GM12878 (cell line): ENCODE measurements around the gene C1QTNF5. TPM values are rescaled to one million over a fixed set of nuclear protein-coding genes. Genes with fewer than 3 reads are reported as not detected.

Experiments used
- BACH1 ChIP-seq: fragments of 450-650 bp; IDR thresholded peaks from 2 replicates; pipeline ENCODE4 v1.6.1; 2017; ENCODE audit warnings: mild to moderate bottlenecking, borderline replicate concordance
- FOXK2 ChIP-seq: fragments of 450-650 bp; IDR thresholded peaks from 2 replicates; pipeline ENCODE4 v1.6.1; 2017; ENCODE audit warnings: mild to moderate bottlenecking, moderate library complexity
- GATAD2B ChIP-seq: fragments of 450-650 bp; conservative IDR thresholded peaks from 2 replicates; pipeline ENCODE4 v1.6.1; 2017; ENCODE audit warnings: low read depth, mild to moderate bottlenecking, moderate library complexity
- JUNB ChIP-seq: IDR thresholded peaks from 2 replicates; pipeline ENCODE4 v1.6.1; 2016; ENCODE audit warnings: antibody characterized with exemption, mild to moderate bottlenecking
- MEF2B ChIP-seq: fragments of 450-650 bp; IDR thresholded peaks from 2 replicates; pipeline ENCODE4 v1.6.1; 2018; ENCODE audit warnings: mild to moderate bottlenecking, moderate library complexity; ENCODE audit not compliant: partially characterized antibody, poor library complexity, severe bottlenecking
- NRF1 ChIP-seq: conservative IDR thresholded peaks from 2 replicates; pipeline ENCODE4 v1.6.1; 2011; ENCODE audit warnings: mild to moderate bottlenecking, low read depth, low read length, improper control_type of control experiment
- POLR2AphosphoS5 ChIP-seq: IDR thresholded peaks from 2 replicates; pipeline ENCODE4 v1.6.1; 2011; ENCODE audit warnings: mild to moderate bottlenecking, low read length, inconsistent platforms
- RELA ChIP-seq: fragments of 450-650 bp; IDR thresholded peaks from 2 replicates; pipeline ENCODE4 v1.8.0; 2014; ENCODE audit warnings: borderline replicate concordance; ENCODE audit not compliant: partially characterized antibody
- SREBF1 ChIP-seq: IDR thresholded peaks from 2 replicates; pipeline ENCODE4 v1.6.1; 2012; ENCODE audit warnings: mild to moderate bottlenecking, low read length
- TAF1 ChIP-seq: IDR thresholded peaks from 2 replicates; pipeline ENCODE4 v1.6.1; 2011; ENCODE audit warnings: mild to moderate bottlenecking, low read depth, low read length, borderline replicate concordance
- polyA plus RNA-seq, 11 experiments: library from polyadenylated mRNA; depleted of rRNA in 4 of 11; unstranded in 6 of 11; stranded (reverse) in 5 of 11; fragments of >200 nt; fragmentation: Nextera tagmentation in 4 of 11; fragmentation: Illumina TruSeq in 1 of 11; extraction: Ambion mirVana in 4 of 11; extraction: Trizol in 1 of 11; gene quantifications; 1 replicate in 1 of 11; 2 replicates in 10 of 11; pipeline versions ENCODE4 v1.2.1 to v1.2.3, GENCODE V29; 2011 to 2016; ENCODE audit warnings: inconsistent platforms in 2 of 11, missing spikeins in 2 of 11, low read depth in 1 of 11
- total RNA-seq, 4 experiments: library from RNA; depleted of rRNA in 3 of 4; stranded (reverse); fragments of >200 nt in 3 of 4; fragmentation: Illumina TruSeq in 1 of 4; extraction: Trizol in 1 of 4; gene quantifications; 2 replicates each; pipeline versions ENCODE4 v1.2.1 to v1.2.3, GENCODE V29; 2013 to 2021
- TF ChIP-seq, protein P1 (sequence below): IDR thresholded peaks from 2 replicates; pipeline ENCODE4 v1.6.1; 2011; ENCODE audit warnings: borderline replicate concordance, low read depth, mild to moderate bottlenecking, moderate library complexity, low read length; ENCODE audit not compliant: insufficient read depth, poor library complexity, severe bottlenecking
- TF ChIP-seq, protein P2 (sequence below): fragments of 450-650 bp; IDR thresholded peaks from 2 replicates; pipeline ENCODE4 v1.6.1; 2017; ENCODE audit warnings: mild to moderate bottlenecking, moderate library complexity
- TF ChIP-seq, protein P3 (sequence below): IDR thresholded peaks from 2 replicates; pipeline ENCODE4 v1.6.1; 2012; ENCODE audit warnings: improper control_type of control experiment, low read depth, low read length; ENCODE audit not compliant: insufficient replicate concordance
- TF ChIP-seq, protein P4 (sequence below): fragments of 450-650 bp; IDR thresholded peaks from 2 replicates; pipeline ENCODE4 v1.6.1; 2016; ENCODE audit warnings: mild to moderate bottlenecking
- TF ChIP-seq, protein P5 (sequence below): IDR thresholded peaks from 2 replicates; pipeline ENCODE4 v1.6.1; 2012; ENCODE audit warnings: low read length, inconsistent platforms

The C1QTNF5 gene
- total and polyA plus RNA-seq, 10 of the 15 experiments (the other 5 are each of a cell fraction or from before 2014, with no cell fraction given): not detected

DNA sequence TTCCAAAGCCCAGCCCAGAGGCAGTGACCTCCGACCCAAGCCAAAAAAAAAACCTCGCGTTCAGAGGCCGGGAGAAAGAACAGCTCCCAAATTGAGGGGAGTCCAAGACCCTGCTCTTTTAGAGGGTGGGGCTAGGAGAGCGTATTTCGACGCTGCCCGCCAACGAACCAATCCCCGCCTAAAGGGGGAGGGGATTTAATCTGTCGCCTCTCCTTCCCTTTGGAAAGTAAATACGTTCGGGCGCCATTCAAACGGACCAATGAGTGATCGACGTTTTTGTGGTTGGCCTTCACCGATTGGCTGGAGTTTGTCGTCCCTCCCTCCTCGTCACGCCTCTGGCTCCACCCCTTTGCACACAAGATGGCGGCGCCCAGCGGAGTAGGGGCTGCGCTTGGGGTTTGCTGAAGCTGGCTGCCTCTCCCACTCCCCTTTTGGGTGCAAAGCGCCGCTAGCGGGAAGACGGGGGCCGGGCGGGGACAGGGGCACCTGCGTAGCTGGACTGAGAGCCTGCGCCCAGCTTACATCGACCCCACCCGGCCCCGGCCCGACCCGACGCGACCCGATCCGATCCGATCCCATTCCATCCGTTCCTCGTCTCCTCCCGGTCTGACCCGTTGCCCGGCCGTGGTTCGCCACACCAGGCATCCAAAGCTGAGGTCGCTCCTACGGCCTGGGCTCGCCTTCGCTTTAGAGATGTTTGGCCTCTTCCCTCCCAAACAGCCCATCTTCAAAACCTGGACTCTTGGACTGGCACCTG is 6.3 kb downstream of the C1QTNF5 start, which contains the start of gene RNF26 (continued):
- TF ChIP-seq, protein P1, sequence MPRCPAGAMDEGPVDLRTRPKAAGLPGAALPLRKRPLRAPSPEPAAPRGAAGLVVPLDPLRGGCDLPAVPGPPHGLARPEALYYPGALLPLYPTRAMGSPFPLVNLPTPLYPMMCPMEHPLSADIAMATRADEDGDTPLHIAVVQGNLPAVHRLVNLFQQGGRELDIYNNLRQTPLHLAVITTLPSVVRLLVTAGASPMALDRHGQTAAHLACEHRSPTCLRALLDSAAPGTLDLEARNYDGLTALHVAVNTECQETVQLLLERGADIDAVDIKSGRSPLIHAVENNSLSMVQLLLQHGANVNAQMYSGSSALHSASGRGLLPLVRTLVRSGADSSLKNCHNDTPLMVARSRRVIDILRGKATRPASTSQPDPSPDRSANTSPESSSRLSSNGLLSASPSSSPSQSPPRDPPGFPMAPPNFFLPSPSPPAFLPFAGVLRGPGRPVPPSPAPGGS: no peak
- TF ChIP-seq, protein P2, sequence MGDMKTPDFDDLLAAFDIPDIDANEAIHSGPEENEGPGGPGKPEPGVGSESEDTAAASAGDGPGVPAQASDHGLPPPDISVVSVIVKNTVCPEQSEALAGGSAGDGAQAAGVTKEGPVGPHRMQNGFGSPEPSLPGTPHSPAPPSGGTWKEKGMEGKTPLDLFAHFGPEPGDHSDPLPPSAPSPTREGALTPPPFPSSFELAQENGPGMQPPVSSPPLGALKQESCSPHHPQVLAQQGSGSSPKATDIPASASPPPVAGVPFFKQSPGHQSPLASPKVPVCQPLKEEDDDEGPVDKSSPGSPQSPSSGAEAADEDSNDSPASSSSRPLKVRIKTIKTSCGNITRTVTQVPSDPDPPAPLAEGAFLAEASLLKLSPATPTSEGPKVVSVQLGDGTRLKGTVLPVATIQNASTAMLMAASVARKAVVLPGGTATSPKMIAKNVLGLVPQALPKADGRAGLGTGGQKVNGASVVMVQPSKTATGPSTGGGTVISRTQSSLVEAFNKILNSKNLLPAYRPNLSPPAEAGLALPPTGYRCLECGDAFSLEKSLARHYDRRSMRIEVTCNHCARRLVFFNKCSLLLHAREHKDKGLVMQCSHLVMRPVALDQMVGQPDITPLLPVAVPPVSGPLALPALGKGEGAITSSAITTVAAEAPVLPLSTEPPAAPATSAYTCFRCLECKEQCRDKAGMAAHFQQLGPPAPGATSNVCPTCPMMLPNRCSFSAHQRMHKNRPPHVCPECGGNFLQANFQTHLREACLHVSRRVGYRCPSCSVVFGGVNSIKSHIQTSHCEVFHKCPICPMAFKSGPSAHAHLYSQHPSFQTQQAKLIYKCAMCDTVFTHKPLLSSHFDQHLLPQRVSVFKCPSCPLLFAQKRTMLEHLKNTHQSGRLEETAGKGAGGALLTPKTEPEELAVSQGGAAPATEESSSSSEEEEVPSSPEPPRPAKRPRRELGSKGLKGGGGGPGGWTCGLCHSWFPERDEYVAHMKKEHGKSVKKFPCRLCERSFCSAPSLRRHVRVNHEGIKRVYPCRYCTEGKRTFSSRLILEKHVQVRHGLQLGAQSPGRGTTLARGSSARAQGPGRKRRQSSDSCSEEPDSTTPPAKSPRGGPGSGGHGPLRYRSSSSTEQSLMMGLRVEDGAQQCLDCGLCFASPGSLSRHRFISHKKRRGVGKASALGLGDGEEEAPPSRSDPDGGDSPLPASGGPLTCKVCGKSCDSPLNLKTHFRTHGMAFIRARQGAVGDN: no peak
- TF ChIP-seq FOXK2 (peak; percentile 75), GATAD2B (0 out of 2 replicates have a peak, but pooled peaks have one; percentile 44), POLR2AphosphoS5 (peak; percentile 79), RELA (peak; percentile 53), BACH1 (peak; percentile 41; the same call in 1 of the 2 replicates), MEF2B (no peak), JUNB (no peak), TAF1 (peak; percentile 88), SREBF1 (no peak), NRF1 (no peak)
- TF ChIP-seq, protein P3, sequence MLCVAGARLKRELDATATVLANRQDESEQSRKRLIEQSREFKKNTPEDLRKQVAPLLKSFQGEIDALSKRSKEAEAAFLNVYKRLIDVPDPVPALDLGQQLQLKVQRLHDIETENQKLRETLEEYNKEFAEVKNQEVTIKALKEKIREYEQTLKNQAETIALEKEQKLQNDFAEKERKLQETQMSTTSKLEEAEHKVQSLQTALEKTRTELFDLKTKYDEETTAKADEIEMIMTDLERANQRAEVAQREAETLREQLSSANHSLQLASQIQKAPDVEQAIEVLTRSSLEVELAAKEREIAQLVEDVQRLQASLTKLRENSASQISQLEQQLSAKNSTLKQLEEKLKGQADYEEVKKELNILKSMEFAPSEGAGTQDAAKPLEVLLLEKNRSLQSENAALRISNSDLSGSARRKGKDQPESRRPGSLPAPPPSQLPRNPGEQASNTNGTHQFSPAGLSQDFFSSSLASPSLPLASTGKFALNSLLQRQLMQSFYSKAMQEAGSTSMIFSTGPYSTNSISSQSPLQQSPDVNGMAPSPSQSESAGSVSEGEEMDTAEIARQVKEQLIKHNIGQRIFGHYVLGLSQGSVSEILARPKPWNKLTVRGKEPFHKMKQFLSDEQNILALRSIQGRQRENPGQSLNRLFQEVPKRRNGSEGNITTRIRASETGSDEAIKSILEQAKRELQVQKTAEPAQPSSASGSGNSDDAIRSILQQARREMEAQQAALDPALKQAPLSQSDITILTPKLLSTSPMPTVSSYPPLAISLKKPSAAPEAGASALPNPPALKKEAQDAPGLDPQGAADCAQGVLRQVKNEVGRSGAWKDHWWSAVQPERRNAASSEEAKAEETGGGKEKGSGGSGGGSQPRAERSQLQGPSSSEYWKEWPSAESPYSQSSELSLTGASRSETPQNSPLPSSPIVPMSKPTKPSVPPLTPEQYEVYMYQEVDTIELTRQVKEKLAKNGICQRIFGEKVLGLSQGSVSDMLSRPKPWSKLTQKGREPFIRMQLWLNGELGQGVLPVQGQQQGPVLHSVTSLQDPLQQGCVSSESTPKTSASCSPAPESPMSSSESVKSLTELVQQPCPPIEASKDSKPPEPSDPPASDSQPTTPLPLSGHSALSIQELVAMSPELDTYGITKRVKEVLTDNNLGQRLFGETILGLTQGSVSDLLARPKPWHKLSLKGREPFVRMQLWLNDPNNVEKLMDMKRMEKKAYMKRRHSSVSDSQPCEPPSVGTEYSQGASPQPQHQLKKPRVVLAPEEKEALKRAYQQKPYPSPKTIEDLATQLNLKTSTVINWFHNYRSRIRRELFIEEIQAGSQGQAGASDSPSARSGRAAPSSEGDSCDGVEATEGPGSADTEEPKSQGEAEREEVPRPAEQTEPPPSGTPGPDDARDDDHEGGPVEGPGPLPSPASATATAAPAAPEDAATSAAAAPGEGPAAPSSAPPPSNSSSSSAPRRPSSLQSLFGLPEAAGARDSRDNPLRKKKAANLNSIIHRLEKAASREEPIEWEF: no peak
- TF ChIP-seq, protein P4, sequence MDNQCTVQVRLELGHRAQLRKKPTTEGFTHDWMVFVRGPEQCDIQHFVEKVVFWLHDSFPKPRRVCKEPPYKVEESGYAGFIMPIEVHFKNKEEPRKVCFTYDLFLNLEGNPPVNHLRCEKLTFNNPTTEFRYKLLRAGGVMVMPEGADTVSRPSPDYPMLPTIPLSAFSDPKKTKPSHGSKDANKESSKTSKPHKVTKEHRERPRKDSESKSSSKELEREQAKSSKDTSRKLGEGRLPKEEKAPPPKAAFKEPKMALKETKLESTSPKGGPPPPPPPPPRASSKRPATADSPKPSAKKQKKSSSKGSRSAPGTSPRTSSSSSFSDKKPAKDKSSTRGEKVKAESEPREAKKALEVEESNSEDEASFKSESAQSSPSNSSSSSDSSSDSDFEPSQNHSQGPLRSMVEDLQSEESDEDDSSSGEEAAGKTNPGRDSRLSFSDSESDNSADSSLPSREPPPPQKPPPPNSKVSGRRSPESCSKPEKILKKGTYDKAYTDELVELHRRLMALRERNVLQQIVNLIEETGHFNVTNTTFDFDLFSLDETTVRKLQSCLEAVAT: no peak
- TF ChIP-seq, protein P5, sequence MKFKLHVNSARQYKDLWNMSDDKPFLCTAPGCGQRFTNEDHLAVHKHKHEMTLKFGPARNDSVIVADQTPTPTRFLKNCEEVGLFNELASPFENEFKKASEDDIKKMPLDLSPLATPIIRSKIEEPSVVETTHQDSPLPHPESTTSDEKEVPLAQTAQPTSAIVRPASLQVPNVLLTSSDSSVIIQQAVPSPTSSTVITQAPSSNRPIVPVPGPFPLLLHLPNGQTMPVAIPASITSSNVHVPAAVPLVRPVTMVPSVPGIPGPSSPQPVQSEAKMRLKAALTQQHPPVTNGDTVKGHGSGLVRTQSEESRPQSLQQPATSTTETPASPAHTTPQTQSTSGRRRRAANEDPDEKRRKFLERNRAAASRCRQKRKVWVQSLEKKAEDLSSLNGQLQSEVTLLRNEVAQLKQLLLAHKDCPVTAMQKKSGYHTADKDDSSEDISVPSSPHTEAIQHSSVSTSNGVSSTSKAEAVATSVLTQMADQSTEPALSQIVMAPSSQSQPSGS: no peak
